NCI-H774 (cell line): Measurements from ENCODE around the gene TTC28.
A peak's percentile ranks its signal among the peaks of the same experiment; 100 is the strongest.

Experiments
- DNase-seq: peaks from one replicate; lab custom pipeline; 2025; lab: John Stamatoyannopoulos, UW

The TTC28 gene

GRCh38 chr22:28019881-28020861 lies 659.5 kb downstream of the TTC28 start:
- no peak for DNase-seq

GRCh38 chr22:28019360-28019759 lies 660.3 kb downstream of the TTC28 start:
- DNase-seq, result no peak

- no peak for DNase-seq
Observed at GRCh38 chr22:28018461-28018927, 661.1 kb downstream of the TTC28 start.

GRCh38 chr22:28017859-28018258 lies 661.8 kb downstream of the TTC28 start:
- no peak for DNase-seq

- no peak for DNase-seq
Observed at GRCh38 chr22:28017558-28017820, 662.2 kb downstream of the TTC28 start.

GRCh38 chr22:28016781-28017557 lies 662.7 kb downstream of the TTC28 start:
- DNase-seq, result no peak

GRCh38 chr22:28015676-28016601 lies 663.7 kb downstream of the TTC28 start:
- no peak for DNase-seq

GRCh38 chr22:28015046-28015425 lies 664.6 kb downstream of the TTC28 start:
- DNase-seq, result no peak

GRCh38 chr22:28014211-28015045 lies 665.2 kb downstream of the TTC28 start:
- peak; percentile 17 for DNase-seq

GRCh38 chr22:28013611-28014010 lies 666.0 kb downstream of the TTC28 start:
- no peak for DNase-seq

GRCh38 chr22:28012832-28013460 lies 666.7 kb downstream of the TTC28 start:
- DNase-seq, result no peak

GRCh38 chr22:28009272-28009827 lies 670.3 kb downstream of the TTC28 start:
- peak; percentile 0 for DNase-seq

GRCh38 chr22:28008649-28009048 lies 671.0 kb downstream of the TTC28 start:
- DNase-seq, result no peak

GRCh38 chr22:28008056-28008455 lies 671.6 kb downstream of the TTC28 start:
- DNase-seq, result no peak

GRCh38 chr22:28006271-28006670 lies 673.4 kb downstream of the TTC28 start:
- no peak for DNase-seq

- DNase-seq, result no peak
Observed at GRCh38 chr22:28005513-28005912, 674.1 kb downstream of the TTC28 start.

GRCh38 chr22:28004021-28004420 lies 675.6 kb downstream of the TTC28 start:
- DNase-seq, result no peak

GRCh38 chr22:28002863-28003565 lies 676.6 kb downstream of the TTC28 start:
- no peak for DNase-seq

GRCh38 chr22:28002181-28002700 lies 677.4 kb downstream of the TTC28 start:
- DNase-seq, result no peak
